GM19455 (cell line): ENCODE measurements around the gene RALBP1.
"Not testable (repeated sequence)": the region's sequence is repeated elsewhere in the genome, so short reads cannot be mapped to it uniquely, and the experiment has no call there.

Experiments
- ATAC-seq: cut with Tn5 transposase; IDR thresholded peaks from one replicate; pipeline ENCODE4 v1.9.1; 2021; ENCODE audit not compliant: unreplicated experiment

The RALBP1 gene

DNA sequence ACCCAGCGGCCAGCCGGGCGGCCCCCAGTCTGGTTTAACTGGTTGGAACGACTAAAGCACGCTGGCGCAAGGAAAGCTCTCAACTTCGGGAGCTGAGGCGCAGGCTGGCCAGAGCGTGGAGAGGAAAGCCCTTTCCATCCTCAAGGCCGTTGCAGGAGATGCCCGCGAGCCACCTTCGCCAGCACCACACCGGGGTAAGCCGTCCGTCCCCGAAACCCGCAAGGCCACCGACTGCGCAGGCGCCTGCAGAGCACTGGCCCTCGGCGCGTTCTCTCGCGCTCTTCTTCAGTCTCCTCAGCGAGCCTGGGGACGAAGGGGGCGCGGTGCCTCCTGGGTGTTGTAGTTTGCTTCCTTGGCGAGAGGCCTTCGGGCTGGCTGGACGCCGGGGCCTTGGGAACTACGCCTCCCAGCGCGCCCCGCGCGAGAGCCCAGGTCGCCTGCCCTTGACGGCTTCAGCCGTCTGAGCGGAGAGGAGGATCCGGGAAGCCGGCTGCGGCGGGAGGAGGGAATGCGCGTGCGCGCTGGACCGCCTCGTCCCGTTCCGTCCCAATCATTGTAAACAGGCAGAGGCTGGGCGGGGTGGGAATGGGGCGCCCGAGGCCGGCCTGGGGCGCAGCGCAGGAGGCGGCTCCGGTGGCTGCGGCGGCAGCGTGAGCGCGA lies at the start of gene RALBP1:
RALBP1 (plus strand) TSS at position 531 of the 660 bp plus-strand sequence. CDS start 37,533 bp downstream, outside the sequence.
- peak; percentile 93 for ATAC-seq

DNA sequence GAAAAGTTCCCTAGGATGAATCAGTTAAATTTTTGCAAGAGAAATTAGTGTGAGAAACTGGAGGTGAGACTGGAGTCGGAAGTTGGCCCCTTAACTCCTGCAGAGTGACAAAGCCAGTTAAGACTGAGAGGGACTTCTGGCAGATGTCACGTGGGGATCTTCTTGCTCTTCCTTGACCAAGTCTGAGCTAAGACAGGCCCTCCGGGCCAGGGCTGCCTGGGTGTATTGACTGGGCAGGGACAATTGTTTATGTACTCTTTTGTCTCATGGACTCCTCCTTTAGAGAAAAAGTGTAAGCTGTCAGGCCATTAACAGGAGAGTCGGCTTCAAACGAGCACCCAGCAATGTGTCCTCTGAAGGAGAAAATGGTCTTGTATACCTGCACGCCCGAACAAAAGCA lies 48.6 kb upstream of the RALBP1 start:
- ATAC-seq, result no peak

DNA sequence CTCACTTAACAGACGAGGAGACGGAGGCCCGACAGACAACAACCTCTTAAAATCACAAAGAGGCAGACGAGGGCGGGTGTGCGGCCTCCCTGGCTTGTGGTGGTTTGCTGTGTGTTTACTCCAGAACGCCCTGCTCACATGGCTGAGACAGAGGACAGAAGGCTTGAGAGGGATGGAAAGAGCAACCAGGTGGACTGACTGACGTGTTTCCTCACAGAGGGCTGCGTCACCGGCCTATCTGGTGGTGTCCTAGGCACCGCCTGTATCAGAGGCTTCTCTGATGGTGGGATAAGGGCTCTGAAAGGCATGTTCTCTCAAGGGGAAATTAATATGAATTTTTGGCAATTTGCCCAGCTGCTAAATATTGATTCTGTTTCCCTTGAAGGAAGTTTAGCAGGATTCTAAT lies 47.0 kb upstream of the RALBP1 start:
- ATAC-seq, result no peak

DNA sequence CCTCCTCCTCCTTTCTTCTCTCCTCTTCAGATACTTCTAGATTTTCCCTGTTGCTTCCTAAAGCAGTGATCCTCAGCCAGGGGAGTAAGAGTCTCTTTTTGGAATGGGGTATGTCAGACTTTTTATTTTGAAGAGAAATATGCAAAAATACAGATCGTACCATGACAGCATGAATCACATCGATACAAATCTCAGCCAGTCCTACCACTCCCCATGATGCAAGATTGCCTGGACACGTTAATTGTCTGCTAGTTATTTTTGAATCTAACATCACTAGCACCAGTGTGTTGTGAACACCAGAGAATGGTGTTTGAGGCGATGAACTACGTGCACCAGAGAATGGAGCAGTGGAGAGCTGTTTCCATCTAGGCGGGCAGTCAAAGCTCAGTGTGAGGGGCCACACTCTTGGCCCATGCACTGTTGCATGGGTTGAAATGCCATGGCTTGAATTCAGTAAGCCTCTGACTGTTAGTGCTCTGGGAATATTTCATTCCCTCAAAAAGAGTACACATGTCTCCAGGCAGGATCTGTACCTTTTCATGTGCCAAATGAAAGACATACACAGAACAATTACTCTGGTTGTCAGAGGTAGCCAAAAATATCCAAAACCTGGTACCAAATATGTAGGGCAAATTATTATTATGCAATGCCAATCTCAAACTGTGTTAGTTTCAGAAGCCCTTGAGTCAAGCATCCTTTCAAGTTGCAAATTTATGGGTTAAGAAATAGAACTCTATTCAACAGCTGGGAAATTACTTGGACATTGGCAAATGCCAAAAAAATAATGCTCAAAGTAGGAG lies 46.3 kb upstream of the RALBP1 start:
- no peak for ATAC-seq

DNA sequence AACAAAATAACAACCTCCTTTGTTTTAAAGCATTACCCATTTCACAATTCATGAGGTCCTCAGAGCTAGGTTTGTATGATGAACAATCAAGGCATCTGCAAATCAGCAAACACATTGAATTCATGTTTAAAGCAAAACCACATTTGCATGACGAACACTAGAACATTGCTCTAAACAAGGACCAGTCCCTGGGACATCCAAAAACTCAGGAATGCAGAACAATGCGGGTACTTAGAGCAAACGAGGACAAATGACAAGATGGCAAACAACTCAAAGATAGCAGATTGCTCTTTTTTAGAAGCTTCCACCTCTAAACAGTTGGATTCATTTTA lies 45.7 kb upstream of the RALBP1 start:
- ATAC-seq, result no peak

DNA sequence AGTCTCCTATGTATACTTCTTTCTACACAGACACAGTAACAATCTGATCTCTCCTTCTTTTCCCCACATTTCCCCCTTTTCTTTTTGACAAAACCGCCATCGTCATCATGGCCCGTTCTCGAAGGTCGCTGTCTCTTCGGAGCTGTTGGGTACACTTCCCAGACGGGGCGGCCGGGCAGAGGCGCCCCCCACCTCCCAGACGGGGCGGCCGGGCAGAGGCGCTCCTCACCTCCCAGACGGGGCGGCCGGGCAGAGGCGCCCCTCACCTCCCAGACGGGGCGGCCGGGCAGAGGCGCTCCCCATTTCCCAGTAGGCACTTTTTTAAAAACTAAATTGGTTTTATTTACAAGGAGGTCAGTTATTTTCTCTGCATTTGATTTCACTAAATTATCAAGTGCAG lies 45.0 kb upstream of the RALBP1 start:
- ATAC-seq, result not testable (repeated sequence)

DNA sequence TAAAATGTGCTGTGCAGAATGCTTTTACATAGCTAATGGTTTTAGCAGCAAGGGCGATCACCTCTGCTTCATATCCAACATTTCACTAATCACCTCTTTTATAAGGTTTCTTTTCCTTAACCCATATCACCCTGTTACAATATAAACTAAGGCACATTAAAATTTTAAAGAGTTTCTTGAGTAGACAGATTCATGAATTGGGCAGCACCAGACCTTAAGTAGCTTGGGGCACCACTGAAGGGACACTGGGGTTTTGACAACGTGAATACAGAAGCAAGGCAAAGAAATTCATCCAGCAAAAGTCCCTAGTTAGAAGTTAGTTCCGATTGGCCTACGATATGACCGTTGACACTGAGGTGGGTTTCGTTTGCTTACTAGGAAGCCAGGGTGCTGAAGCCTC lies 44.0 kb upstream of the RALBP1 start:
- ATAC-seq, result no peak

DNA sequence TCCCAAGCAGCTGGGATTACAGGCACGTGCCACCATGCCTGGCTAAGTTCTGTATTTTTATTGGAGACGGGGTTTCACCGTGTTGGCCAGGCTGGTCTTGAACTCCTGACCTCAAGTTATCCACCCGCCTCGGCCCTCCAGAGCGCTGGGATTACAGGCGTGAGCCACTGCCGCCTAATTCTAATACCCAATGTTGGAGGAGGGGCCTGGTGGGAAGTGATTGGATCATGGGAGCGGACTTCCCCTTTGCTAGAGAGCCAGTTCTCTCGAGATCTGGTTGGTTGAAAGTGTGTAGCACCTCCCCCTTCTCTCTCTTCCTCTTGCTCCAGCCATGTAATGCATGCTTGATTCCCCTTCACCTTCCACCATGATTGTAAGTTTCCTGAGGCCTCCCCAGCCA lies 42.2 kb upstream of the RALBP1 start:
- not testable (repeated sequence) for ATAC-seq

DNA sequence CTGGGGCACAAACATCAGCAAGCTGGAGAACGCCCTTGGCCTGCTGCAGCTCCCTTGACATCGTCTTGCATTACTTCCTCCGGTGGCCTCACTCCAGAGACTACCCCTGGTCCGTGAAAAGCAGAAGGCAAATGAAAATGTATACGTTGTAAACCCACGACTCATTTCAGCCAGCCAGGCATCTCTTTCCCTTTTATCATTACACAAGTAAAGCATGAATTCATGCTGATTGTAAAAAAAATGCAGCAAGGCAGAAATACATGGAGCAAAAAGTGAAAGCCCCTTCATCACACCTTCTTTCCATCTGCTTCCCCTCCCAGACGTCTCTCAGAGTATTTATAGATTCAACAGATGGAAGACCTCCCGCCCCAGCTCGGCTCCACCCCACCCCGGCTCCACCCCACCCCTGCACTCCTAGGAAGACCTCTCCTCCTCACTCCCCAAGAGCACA lies 41.6 kb upstream of the RALBP1 start:
- ATAC-seq, result no peak

DNA sequence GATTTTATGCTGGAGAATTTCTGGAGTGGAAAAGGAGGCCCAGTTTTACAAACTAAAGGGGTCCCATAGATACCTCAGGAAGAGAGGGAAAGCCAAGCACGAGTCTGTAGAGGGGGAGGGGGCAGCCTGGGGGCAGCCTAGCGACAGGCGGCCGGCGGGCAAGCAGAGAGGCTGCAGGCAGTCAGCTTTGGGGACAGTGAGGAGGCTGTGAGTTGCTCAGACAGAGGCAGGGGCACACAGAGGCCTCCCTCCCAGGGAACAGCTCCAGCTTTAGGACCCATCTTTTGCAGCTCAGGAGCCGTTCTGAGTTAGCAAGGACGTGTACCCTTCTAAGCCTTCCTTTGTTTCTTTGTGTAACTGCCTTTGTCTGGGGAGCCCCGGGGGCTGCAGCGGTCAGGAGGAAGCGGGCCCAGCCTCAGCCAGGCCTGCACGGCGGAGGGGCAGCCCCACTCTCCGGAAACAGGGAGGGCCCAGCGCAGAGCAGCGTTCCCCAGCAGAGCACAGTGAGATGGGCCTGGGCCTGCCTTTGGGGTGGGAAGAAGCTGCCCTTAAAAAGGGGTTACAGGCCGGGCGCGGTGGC lies 41.1 kb upstream of the RALBP1 start:
- ATAC-seq, result no peak

DNA sequence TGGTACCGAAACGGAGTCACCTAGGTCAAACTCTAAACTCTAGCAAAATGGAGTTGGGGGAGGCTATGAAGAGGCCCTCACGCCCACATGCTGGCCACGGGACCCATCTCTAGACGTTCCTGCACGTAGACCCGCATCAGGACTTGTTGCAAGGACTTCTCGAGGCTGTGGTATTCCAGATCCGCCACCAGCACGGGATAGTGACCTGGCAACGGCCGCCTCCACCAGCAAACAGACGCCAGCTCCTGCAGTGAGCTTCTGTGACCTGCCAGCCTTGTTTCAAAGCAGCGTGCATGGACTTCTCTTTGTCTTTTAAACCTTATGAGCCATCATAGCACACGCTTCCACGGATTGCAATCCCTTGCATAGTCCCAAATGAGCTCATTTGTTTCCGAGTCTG lies 40.3 kb upstream of the RALBP1 start:
- no peak for ATAC-seq

DNA sequence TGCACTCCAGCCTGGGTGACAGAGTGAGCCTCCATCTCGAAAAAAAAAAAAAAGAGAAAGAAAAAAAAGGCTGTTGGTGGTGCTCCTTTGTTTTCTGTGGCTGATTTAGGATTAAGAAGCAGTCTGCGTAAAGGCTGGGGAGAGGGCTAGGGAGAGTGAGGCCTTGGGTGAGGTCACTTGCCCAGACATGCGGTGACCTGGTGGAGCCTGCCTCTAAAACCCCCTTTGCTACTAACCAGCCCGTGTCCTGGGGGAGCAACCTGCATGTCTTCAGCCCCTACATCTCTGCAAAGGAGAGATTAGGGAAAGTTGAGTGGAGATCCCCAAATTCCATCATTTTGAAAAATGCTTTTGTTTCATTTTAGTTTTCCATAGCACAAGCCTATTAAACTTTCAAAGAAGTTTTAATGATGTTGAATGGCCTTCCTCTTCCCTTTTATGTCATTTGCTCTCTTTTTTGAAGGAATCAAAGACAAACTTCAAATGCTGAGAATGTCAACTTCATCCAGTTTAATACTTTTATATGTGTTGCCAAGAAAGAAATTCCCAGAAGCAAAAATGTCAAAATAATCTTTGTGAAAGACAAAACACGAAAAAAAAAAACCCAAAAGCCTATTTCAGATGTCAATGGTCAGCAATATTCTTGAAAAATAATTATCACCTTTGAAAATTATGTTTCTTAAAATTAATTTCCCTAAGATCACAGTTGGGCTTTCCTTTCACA lies 38.9 kb upstream of the RALBP1 start:
- ATAC-seq, result no peak

DNA sequence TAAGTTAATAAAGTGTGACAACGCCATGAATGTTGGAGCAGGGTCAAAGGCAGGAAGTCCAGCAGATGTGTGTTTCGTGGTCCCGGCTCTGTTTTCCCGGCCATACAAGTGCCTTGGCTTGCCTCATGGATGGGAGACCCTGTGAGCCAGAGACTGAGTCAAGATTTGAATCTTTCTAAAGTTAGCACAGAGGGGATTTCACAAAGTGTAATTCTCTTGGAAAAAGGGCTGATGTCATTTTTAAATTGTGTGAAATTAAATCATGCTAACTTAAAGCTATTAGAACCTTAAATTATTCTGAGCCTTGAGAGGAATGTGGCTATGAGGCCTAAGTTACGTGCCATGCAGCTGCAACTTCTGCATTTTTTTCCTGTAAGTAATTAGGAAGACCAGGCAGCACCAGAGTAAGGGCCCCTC lies 38.3 kb upstream of the RALBP1 start:
- ATAC-seq, result no peak

DNA sequence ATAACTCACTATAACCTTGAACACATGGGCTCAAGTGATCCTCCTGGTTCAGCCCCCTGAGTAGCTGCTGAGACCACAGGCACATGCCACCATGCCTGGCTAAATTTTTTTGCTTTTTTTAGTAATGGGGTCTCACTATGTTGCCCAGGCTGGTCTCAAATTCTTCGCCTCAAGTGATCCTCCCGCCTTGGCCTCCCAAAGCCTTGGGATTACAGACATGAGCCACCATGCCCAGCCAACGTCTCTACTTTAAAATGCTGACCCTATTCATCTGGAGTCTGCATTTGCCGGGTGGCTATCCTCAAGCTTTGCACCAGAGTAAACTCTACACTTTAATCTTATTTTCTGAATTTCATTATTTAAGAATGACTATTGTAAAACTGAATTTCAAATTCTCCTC lies 37.6 kb upstream of the RALBP1 start:
- ATAC-seq, result no peak

DNA sequence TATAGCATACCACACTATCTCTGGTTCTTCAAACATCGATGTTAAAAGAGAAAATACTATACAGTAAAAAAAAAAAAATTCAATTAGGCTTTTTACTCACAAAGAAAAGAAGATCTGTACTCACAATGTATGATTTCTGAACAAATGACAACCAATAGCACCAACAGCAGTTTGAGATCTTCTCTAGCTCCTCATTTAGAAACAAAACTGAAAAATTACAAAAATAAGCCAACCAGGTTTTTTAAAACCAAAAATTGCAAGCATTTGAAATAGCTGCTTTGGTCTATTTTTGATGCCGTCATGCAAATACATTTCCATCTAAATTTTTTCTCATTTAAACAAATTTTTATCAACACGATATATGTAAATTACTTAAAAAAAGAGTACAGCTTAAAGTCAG lies 34.3 kb upstream of the RALBP1 start:
- ATAC-seq, result no peak

DNA sequence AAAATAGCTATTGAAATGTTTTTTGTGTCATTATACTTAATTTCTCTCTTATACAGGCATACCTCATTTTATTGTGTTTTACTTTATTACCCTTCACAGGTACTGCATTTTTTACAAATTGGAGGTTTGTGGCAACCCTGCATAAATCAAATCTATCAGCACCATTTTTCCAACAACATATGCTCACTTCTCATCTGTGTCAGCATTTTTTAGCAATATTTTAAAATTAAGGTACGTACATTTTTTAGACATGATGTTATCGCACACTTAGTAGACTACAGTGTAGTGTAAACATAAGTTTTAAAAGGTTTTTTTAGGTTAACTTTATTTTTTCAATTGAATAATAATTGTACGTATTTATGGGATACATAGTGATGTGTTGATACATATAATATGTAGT lies 30.8 kb upstream of the RALBP1 start:
- ATAC-seq, result no peak

DNA sequence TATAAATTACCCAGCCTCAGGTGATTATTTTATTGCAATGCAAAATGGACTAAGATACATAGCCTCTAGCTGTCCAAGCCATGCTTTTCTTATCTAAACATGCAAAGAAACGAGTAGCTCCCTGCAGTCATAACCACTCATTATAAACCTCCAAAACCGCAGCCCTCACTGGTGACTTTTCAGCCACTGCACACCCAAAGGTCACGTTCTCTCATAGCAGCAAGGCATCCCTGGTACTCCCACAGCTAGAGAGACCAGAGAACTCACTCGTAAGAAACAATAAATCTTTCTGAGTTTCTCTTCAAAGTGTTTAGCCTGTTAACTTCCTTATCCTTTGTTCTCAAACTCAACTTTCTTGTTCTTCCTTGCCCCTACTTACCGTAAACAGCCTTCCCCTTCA lies 28.5 kb upstream of the RALBP1 start:
- ATAC-seq, result no peak

DNA sequence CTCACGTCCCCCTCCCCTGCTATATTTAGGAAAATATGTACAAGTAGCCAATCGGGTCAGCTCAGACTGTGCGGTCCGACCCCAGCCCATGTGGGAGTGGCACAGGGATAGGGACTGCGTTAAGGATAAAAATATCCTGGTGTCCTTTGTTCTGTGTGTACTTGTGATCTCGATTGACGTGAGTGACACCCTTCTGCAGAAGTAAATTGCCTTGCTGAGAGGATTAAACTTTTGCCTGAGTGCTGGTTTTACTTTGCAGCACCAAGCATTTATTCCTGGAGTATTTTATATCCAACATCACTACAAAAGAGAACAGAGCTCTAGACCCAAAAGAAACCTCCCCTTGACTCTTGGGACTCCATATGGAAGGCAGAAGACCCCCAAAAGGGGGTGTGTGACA lies 28.0 kb upstream of the RALBP1 start:
- no peak for ATAC-seq

DNA sequence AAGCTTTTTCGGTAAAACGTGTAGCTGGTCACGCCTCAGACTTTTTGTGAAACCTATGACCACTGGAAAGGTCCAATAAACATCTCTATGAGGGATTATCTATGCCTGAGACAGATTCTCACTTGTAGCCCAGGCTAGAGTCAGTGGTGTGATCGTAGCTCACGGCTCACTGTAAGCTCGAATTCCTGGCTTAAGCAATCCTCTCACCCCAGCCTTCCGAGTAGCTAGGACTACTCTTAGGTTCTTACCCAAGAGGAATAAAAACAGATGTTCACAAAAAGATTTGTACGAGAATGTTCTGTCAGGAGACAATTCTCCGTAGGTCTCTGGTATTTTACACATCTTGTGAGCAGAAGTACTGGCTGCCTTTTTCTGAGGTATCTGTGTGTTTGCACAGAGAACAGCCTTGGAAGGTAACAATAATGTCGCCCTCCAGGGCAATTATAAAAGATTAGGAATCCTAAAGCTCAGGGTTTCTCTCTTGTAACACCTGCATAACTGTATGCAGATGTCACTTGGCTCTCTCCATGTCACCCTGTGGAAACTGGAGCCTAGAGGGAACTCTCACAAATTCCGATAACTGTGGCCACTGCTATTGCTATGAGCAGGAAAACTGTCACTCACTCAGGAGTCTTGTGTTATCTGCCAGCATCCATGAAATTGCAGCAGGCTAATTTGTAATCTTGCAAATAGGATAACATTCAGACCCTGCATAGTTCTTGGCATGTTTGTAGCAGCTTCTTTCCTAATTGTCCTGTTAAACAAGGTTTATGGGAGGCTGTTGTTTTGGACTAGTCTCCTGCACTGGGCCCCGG lies 25.5 kb upstream of the RALBP1 start:
- ATAC-seq, result no peak

DNA sequence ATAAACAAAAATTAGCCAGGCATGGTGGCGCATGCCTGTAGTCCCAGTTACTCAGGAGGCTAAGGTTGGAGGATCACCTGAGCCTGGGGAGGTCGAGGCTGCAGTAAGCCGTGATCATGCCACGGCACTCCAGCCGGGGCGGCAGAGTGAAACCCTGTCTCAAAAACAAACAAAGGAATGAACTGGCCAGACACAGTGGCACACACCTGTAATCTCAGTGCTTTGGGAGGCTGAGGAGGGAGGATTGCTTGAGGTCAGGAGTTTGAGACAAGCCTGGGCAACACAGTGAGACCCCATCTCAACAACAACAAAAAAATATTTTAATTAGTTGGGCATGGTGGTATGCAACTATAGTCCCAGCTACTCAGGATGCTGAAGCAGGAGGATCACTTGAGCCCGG lies 24.4 kb upstream of the RALBP1 start:
- ATAC-seq, result not testable (repeated sequence)

DNA sequence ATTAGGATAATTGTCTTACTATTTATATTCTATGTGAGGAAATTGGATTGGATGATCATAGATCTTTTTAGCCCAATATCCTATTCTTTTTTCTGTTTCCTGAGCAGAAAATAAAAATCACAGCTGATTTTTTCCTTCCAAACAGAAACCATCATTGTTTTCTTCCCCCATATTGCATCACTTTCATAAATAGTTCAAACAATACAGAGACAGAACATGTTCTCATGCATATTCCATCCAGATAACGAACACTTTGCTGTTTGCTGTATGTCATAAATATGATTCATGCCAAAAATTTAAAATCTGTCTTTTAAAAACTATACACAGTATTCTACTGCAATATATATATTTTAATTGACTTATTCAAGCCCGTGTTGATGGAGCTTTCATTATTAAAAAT lies 22.0 kb upstream of the RALBP1 start:
- no peak for ATAC-seq
